ENCODE measurements around the gene ARHGAP15.

DNA sequence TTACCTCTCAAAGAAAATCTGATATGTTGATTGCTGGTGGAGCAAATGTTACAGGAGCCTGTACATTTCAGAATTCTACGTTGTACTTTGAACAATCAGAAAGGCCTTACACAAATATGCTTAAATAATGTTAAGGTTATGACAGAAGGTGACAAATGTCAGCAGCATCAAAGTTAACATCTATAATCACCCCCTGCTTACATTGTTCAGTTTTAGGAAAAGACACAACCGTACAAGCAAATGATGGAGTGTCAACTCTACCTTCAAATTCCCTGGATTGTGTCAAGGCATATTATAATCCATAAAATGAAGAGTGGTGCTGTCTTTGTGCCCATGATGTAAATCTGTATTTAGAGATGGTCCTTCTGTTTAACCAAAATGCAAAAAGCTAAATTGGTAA is 465.5 kb downstream of the ARHGAP15 start:
- no peak for TF ChIP-seq YY1 (IDR thresholded peaks at IDR 0.05; ENCODE audit: insufficient read depth, insufficient read length)
- no peak for TF ChIP-seq ZNF274 (IDR thresholded peaks at IDR 0.05; ENCODE audit: low read depth, low read length)

All from NT2/D1 (cell line).